GM12874 (cell line): Measurements from ENCODE around the gene MYL7.

Source experiments
- TF ChIP-seq, protein P1 (sequence below): IDR thresholded peaks from 2 replicates; pipeline ENCODE4 v1.5.1; 2011; ENCODE audit warnings: low read depth, mild to moderate bottlenecking, control low read depth, low read length, moderate library complexity; ENCODE audit not compliant: insufficient read depth

Gene MYL7

DNA sequence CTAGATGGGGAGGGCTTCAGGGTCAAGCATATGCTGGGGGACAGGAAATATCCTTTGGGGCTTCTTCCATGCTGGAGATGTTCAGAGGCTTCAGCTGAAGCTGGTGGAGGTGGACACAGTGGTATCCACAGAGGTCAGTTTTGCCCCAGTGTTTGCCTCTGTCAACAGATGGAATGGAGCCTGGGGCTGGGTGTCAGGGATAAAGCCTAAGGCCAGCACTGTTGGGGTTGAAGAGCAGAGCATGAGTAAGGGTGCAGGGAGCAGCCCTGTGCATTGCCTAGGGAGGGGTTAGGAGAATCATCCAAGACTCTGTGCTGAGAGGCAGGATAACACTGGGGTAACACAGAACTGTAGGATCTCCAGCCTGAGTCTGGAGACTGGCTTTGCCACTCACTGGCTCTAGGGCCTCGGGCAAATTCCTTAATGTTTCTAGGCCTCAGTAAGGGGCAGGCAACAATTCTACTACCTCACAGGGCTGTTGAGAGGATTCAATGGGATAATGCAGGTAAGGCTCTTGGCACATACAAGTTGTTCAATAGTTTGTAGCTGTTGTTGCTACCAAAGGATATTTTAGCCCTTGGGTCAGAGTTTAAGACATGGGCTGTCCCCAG lies 21.8 kb upstream of the MYL7 start:
- TF ChIP-seq, protein P1, sequence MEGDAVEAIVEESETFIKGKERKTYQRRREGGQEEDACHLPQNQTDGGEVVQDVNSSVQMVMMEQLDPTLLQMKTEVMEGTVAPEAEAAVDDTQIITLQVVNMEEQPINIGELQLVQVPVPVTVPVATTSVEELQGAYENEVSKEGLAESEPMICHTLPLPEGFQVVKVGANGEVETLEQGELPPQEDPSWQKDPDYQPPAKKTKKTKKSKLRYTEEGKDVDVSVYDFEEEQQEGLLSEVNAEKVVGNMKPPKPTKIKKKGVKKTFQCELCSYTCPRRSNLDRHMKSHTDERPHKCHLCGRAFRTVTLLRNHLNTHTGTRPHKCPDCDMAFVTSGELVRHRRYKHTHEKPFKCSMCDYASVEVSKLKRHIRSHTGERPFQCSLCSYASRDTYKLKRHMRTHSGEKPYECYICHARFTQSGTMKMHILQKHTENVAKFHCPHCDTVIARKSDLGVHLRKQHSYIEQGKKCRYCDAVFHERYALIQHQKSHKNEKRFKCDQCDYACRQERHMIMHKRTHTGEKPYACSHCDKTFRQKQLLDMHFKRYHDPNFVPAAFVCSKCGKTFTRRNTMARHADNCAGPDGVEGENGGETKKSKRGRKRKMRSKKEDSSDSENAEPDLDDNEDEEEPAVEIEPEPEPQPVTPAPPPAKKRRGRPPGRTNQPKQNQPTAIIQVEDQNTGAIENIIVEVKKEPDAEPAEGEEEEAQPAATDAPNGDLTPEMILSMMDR, result no peak

GRCh38 chr7:44162179-44162578 lies 21.0 kb upstream of the MYL7 start:
- TF ChIP-seq, protein P1, result no peak

DNA sequence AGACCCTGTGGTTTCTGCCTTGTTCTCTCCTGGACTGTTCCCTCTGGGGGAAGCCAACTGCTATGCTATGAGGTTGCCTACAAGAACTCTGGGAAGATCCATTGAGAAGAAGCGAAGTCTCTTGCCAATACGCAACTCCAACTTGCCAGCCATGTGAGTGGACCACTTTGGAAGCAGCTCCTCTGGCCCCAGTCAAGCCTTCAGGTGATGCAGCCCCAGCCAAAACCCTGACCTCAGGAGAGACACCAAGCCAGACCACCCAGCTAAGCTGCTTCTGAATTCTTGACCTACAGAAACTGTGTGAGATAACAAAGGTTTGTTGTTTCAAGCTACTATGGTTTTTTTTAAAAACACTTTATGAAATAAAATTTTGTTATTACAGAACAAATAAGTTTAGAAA lies 20.2 kb upstream of the MYL7 start:
- TF ChIP-seq, protein P1, result no peak

- TF ChIP-seq, protein P1, result no peak
These were observed 18.9 kb upstream of the MYL7 start for GRCh38 chr7:44159824-44160630.

DNA sequence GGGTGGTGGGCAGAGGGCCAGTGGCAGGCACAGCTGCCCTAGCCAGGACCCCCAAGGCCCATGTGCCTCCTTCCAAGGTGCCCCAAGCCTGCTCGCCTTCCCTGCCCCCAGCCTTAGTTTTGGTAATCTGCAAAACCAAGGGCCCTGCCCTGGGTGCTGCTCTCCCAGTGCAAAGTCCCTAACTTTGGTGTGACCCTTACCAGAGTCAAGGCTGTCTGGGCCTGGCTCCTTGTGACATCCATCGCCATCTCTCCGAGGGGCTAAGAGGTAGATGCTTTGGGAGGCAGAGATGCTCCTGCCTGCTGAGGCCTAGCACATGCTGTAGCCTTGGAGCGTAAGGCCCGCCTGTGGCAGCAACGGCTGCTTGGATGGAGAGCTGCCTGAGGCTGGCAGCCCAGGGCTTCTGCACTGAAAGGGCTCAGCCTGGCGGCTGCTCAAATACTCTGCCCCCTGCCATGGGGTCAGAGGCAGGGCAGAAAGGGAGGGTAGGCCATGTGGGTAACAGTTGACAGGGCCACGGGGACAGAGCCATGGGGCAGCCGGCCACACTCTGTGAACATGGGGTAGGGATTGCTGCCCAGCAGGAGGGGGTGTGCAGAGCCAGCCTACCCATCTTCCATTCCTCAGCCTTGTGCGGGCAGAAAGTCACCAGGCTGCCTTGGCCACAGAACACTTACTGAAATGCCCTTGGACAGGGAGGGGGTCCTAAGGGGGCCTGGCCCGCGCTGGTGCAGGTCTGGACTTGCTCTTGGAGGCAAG lies 17.9 kb upstream of the MYL7 start:
- TF ChIP-seq, protein P1, result no peak

- TF ChIP-seq, protein P1, result no peak
These were observed 17.2 kb upstream of the MYL7 start for GRCh38 chr7:44158096-44158872.
